Rectal smooth muscle tissue (tissue), 1 donor: ENCODE data around the gene LMTK3.
"Not testable (repeated sequence)": the region's sequence is repeated elsewhere in the genome, so short reads cannot be mapped to it uniquely, and the experiment has no call there.

Source experiments
- H3K27ac ChIP-seq: one replicate; pipeline ENCODE4 v1.7.0; 2013; ENCODE audit warnings: low read depth, low read length, inconsistent platforms
- H3K27me3 ChIP-seq: one replicate; pipeline ENCODE4 v1.7.0; 2013; ENCODE audit warnings: low read length; ENCODE audit not compliant: control insufficient read depth, insufficient read depth
- H3K36me3 ChIP-seq: one replicate; pipeline ENCODE4 v1.7.0; 2013; ENCODE audit warnings: low read length; ENCODE audit not compliant: control insufficient read depth, insufficient read depth
- H3K4me1 ChIP-seq: one replicate; pipeline ENCODE4 v1.7.0; 2013; ENCODE audit warnings: low read length; ENCODE audit not compliant: control insufficient read depth, insufficient read depth
- H3K4me3 ChIP-seq: one replicate; pipeline ENCODE4 v1.7.0; 2013; ENCODE audit warnings: low read length
- H3K9ac ChIP-seq: one replicate; pipeline ENCODE4 v1.7.0; 2013; ENCODE audit warnings: low read length

Gene LMTK3

GRCh38 chr19:48548253-48548911 lies 36.7 kb upstream of the LMTK3 start:
- H3K36me3 ChIP-seq, result no peaks in the 10 kb centered on the region
- H3K27me3 ChIP-seq, result peaks cover 14% of the 10 kb centered on the region
- no peak overlapping the region for H3K27ac ChIP-seq
- H3K4me1 ChIP-seq, result no peaks in the 10 kb centered on the region
- no peak overlapping the region for H3K9ac ChIP-seq
- H3K4me3 ChIP-seq, result no peak overlapping the region

DNA sequence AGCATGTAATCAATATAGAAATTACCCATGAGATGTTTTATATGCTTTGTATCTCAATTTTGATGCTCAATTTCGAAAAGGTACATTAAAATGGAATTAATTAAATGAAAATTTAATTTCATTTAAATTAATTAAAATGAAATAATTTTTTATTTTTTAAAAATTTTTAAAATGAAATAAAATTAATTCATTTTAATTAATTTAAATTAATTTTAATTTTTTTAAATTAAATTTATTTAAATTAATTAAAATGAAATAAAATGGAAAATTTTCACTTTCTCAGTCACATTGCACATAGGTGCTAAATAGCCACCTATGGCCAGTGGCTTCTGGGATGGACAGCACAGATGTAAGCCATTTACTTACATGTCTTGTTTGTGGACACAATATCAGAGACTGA lies 36.1 kb upstream of the LMTK3 start:
- Histone ChIP-seq H3K4me3 (no peak overlapping the region), H3K27ac (no peak overlapping the region), H3K4me1 (no peaks in the 10 kb centered on the region), H3K36me3 (no peaks in the 10 kb centered on the region), H3K27me3 (peaks cover 10% of the 10 kb centered on the region), H3K9ac (no peak overlapping the region)

- H3K4me1 ChIP-seq, result no peaks in the 10 kb centered on the region
- H3K36me3 ChIP-seq, result no peaks in the 10 kb centered on the region
- no peak overlapping the region for H3K4me3 ChIP-seq
- no peak overlapping the region for H3K27ac ChIP-seq
- H3K27me3 ChIP-seq, result peaks cover 8% of the 10 kb centered on the region
- no peak overlapping the region for H3K9ac ChIP-seq
Observed at GRCh38 chr19:48544856-48545750, 33.5 kb upstream of the LMTK3 start.

DNA sequence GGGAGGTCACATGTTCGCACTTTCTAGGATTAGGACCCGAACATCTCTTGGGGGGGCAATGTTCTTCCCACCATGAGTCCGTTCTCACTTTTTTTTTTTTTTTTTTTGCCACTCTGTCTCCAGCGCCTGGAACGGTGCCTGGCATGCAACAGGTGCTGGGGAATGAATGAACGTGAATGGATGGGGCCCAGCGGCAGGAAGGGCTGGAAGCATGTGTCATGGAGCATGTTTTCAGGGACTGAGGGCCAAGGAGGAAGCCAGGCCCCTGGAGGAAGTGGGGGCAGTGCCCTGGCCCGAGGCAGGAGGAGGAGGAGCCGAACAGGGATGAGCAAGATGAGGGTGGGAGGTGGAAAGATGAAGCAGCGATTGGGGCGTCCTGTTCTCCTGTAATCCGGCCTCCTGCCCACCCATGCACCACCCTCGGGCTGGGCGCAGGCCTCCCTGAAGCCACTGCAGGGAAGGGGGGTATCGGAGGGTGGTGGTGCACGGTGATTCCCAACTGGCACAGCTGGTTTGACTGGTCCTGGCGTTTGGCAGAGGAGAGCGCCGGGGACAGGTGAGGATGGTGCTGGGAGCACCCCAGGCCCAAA lies 31.6 kb upstream of the LMTK3 start:
- no peak overlapping the region for H3K27ac ChIP-seq
- no peaks in the 10 kb centered on the region for H3K36me3 ChIP-seq
- H3K4me1 ChIP-seq, result no peaks in the 10 kb centered on the region
- peaks cover 3% of the 10 kb centered on the region for H3K27me3 ChIP-seq
- no peak overlapping the region for H3K9ac ChIP-seq
- H3K4me3 ChIP-seq, result no peak overlapping the region

DNA sequence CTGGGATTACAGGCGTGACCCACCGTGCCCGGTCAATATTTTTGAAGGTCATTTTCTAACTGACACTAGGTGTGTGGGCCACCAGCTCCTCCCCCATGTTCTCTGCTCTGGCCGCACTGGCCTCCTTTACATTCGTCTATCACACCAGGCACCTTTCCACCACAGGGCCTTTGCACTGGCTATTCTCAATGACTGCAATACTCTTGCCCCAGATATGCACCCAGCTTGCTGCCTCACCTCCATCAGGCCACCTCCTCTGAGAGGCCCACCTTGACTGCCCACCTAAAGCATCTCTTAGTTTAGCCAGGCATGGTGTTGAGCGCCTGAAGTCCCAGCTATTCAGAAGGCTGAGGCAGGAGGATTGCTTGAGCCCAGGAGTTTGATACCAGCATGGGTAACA lies 30.2 kb upstream of the LMTK3 start:
- Histone ChIP-seq H3K27me3 (peaks cover 3% of the 10 kb centered on the region), H3K9ac (no peak overlapping the region), H3K36me3 (no peaks in the 10 kb centered on the region), H3K27ac (no peak overlapping the region), H3K4me3 (no peak overlapping the region), H3K4me1 (no peaks in the 10 kb centered on the region)

DNA sequence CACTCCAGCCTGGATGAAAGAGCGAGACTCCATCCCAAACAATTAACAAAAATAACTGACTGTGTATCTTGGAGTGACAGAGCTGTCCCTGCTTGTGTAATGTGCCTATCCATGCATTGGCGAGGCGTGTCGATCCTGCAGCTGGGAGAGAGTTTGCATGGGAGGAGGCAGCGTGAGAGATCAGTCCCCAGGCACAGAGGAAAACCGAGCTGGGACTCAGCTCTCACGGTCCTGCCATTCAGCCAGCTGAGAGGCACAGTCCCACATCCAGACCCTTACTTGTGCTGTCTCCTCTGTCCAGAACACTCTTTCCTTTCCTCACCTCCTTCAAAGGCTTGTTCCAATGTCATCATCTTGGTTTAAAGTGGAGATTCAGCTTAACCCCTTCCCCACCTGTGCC lies 28.5 kb upstream of the LMTK3 start:
- H3K27ac ChIP-seq, result no peak overlapping the region
- H3K9ac ChIP-seq, result no peak overlapping the region
- H3K36me3 ChIP-seq, result no peaks in the 10 kb centered on the region
- no peaks in the 10 kb centered on the region for H3K4me1 ChIP-seq
- no peaks in the 10 kb centered on the region for H3K27me3 ChIP-seq
- no peak overlapping the region for H3K4me3 ChIP-seq

- Histone ChIP-seq H3K27me3 (no peaks in the 10 kb centered on the region), H3K36me3 (no peaks in the 10 kb centered on the region), H3K4me1 (no peaks in the 10 kb centered on the region), H3K27ac (no peak overlapping the region), H3K9ac (no peak overlapping the region), H3K4me3 (no peak overlapping the region)
Observed at GRCh38 chr19:48539503-48540096, 28.0 kb upstream of the LMTK3 start.

GRCh38 chr19:48538057-48538456 lies 26.4 kb upstream of the LMTK3 start:
- H3K27me3 ChIP-seq, H3K27ac ChIP-seq, H3K4me3 ChIP-seq, H3K4me1 ChIP-seq, H3K36me3 ChIP-seq, H3K9ac ChIP-seq: not testable (repeated sequence)

GRCh38 chr19:48537541-48537940 lies 25.9 kb upstream of the LMTK3 start:
- Histone ChIP-seq H3K4me3 (no peak overlapping the region), H3K4me1 (no peaks in the 10 kb centered on the region), H3K9ac (no peak overlapping the region), H3K36me3 (no peaks in the 10 kb centered on the region), H3K27me3 (no peaks in the 10 kb centered on the region), H3K27ac (no peak overlapping the region)

DNA sequence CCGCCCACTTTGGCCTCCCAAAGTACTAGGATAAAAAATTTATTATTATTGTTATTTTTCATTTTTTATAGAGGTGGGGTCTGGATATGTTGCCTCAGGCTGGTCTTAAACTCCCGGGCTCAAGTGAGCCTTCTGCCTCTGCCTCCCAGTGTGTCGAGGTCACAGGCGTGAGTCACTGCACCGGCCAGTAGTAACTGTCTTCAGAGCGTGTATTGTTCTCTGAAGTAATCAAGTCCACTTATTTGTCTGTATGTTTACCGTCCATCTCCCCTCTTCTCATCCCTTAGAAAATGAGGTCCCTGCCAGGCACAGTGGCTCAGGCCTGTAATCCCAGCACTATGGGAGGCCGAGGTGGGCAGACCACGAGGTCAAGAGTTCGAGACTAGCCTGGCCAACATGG lies 22.1 kb upstream of the LMTK3 start:
- H3K27me3 ChIP-seq, result no peaks in the 10 kb centered on the region
- H3K36me3 ChIP-seq, result no peaks in the 10 kb centered on the region
- H3K4me3 ChIP-seq, result no peak overlapping the region
- H3K4me1 ChIP-seq, result no peaks in the 10 kb centered on the region
- H3K27ac ChIP-seq, result no peak overlapping the region
- no peak overlapping the region for H3K9ac ChIP-seq

DNA sequence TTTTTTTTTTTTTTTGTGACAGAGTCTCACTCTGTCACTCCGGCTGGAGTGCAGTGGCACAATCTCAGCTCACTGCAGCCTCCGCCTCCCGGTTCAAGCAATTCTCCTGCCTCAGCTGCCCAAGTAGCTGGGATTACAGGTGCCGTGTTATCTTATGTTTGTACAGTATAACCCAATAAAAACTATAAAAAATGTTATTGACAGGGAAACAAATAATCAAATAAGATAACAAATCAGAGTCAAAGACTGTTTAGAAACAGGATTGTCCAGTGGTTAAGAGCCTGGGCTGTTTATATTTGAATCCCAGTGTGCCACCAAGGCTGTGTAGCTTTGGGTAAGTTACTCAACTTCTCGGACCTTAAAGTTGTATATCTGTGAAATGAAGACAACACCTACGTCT lies 19.1 kb upstream of the LMTK3 start:
- Histone ChIP-seq H3K9ac (no peak overlapping the region), H3K27ac (no peak overlapping the region), H3K4me1 (no peaks in the 10 kb centered on the region), H3K36me3 (no peaks in the 10 kb centered on the region), H3K4me3 (no peak overlapping the region), H3K27me3 (no peaks in the 10 kb centered on the region)

GRCh38 chr19:48530066-48530720 lies 18.6 kb upstream of the LMTK3 start:
- no peaks in the 10 kb centered on the region for H3K4me1 ChIP-seq
- no peaks in the 10 kb centered on the region for H3K36me3 ChIP-seq
- H3K27ac ChIP-seq, result no peak overlapping the region
- no peak overlapping the region for H3K4me3 ChIP-seq
- no peaks in the 10 kb centered on the region for H3K27me3 ChIP-seq
- H3K9ac ChIP-seq, result no peak overlapping the region
